ENCODE data around the gene WRNIP1.
A peak's percentile ranks its signal among the peaks of the same experiment; 100 is the strongest.

The WRNIP1 gene

DNA sequence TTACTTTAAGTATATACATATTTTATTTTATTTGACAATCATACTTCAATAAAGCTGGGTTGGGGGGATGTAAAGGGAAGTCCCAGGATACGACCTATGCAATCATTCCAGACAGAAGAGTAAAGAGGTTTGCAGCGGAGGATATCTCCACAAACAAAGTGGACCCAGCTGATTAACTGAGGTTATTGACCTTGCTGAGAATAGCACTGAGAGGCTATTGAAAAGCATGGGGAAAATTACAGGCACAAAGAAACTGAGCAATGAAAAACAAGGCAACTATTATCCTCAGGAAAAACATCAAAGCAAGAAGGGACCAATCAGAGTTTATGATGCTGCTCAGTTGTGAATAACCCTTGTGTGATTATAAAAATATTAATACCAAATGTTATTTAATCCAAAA is 43.8 kb downstream of the WRNIP1 start:
- no peak overlapping the region for H3K27ac ChIP-seq
- no peaks in the 10 kb centered on the region for H3K9me3 ChIP-seq
- TF ChIP-seq, protein P1, sequence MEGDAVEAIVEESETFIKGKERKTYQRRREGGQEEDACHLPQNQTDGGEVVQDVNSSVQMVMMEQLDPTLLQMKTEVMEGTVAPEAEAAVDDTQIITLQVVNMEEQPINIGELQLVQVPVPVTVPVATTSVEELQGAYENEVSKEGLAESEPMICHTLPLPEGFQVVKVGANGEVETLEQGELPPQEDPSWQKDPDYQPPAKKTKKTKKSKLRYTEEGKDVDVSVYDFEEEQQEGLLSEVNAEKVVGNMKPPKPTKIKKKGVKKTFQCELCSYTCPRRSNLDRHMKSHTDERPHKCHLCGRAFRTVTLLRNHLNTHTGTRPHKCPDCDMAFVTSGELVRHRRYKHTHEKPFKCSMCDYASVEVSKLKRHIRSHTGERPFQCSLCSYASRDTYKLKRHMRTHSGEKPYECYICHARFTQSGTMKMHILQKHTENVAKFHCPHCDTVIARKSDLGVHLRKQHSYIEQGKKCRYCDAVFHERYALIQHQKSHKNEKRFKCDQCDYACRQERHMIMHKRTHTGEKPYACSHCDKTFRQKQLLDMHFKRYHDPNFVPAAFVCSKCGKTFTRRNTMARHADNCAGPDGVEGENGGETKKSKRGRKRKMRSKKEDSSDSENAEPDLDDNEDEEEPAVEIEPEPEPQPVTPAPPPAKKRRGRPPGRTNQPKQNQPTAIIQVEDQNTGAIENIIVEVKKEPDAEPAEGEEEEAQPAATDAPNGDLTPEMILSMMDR (IDR thresholded peaks at IDR 0.05): no peak
- H3K27me3 ChIP-seq: no peaks in the 10 kb centered on the region
- peaks cover 52 to 63% of the 10 kb centered on the region in 2 experiments for H3K4me1 ChIP-seq (ENCODE audit: control insufficient read depth in 1 of 2, insufficient read depth in 1 of 2, low read depth in 1 of 2, low read length in 1 of 2)
- no peak overlapping the region for H3K4me3 ChIP-seq (ENCODE audit: low read depth in 1 of 2, low read length in 1 of 2)
- no peaks in the 10 kb centered on the region for H3K36me3 ChIP-seq

DNA sequence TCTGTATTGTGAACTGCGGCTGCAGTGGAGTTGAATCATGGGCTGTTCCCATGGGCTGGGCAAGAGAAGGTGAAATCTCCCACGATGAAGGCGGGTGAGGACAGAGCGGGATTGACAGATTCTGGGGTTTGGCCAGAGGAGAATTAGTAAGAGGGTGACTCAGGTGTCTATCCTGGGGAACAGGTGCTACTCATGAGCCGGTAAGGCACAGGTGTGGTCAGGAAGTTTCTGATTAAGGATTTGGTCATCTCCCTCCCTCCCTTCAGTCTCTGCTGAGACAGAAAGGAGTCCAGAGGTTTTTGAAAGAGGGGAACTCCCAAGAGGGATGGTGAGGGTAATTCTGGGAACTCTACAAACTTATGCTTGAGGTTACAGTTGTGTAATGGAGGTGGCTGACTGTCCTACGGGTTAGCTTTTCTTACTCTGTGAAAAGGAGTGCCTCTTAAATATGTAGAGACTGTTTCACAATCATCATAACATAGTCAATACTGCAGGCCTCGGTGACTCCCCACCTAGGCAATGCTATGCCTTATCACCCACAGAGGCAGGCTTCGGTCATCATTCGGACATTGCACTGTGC is 45.0 kb downstream of the WRNIP1 start:
- H3K4me1 ChIP-seq (ENCODE audit: control insufficient read depth in 1 of 2, insufficient read depth in 1 of 2, low read depth in 1 of 2, low read length in 1 of 2): peaks cover 41 to 51% of the 10 kb centered on the region in 2 experiments

DNA sequence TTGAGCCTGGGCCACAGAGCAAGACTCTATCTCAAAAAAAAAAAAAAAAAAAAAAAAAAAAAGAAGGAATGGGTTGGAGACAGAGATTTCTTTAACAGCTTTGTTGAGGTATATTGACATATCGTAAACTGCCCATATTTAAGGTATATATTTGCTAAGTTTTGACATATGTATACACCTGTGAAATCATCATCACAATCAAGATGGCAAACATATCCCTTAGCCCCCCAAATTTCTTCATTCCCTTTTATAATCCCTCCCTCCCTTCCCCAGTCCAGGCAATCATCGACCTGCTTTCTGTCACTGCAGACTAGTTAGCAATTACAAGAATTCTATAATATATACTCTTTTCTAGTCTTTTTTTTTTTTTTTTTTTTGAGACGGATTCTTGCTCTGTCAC is 47.5 kb downstream of the WRNIP1 start:
- Histone ChIP-seq H3K27ac (no peak overlapping the region), H3K4me1 (ENCODE audit: control insufficient read depth in 1 of 2, insufficient read depth in 1 of 2, low read depth in 1 of 2, low read length in 1 of 2) (peaks cover 19 to 28% of the 10 kb centered on the region in 2 experiments), H3K9me3 (no peaks in the 10 kb centered on the region), H3K36me3 (no peaks in the 10 kb centered on the region), H3K27me3 (no peaks in the 10 kb centered on the region), H3K4me3 (ENCODE audit: low read depth in 1 of 2, low read length in 1 of 2) (no peak overlapping the region)
- TF ChIP-seq, protein P1 (IDR thresholded peaks at IDR 0.05): no peak

More for the DNA sequence above, 45.0 kb downstream of the WRNIP1 start:
- TF ChIP-seq, protein P1 (IDR thresholded peaks at IDR 0.05): no peak
- H3K9me3 ChIP-seq: no peaks in the 10 kb centered on the region
- no peaks in the 10 kb centered on the region for H3K36me3 ChIP-seq
- H3K27ac ChIP-seq: peak overlapping the region; percentile 43
- H3K4me3 ChIP-seq (ENCODE audit: low read depth in 1 of 2, low read length in 1 of 2): no peak overlapping the region
- H3K27me3 ChIP-seq: no peaks in the 10 kb centered on the region

GRCh38 chr6:2816158-2816557 is 51.0 kb downstream of the WRNIP1 start:
- H3K27ac ChIP-seq: no peak overlapping the region
- TF ChIP-seq, protein P1 (IDR thresholded peaks at IDR 0.05): no peak
- H3K36me3 ChIP-seq: no peaks in the 10 kb centered on the region
- no peak overlapping the region for H3K4me3 ChIP-seq (ENCODE audit: low read depth in 1 of 2, low read length in 1 of 2)
- no peaks in the 10 kb centered on the region for H3K9me3 ChIP-seq
- H3K4me1 ChIP-seq (ENCODE audit: control insufficient read depth in 1 of 2, insufficient read depth in 1 of 2, low read depth in 1 of 2, low read length in 1 of 2): peaks cover 37 to 44% of the 10 kb centered on the region in 2 experiments
- H3K27me3 ChIP-seq: no peaks in the 10 kb centered on the region

GRCh38 chr6:2817903-2818443 is 52.8 kb downstream of the WRNIP1 start:
- Histone ChIP-seq H3K9me3 (no peaks in the 10 kb centered on the region), H3K27me3 (no peaks in the 10 kb centered on the region), H3K4me1 (ENCODE audit: control insufficient read depth in 1 of 2, insufficient read depth in 1 of 2, low read depth in 1 of 2, low read length in 1 of 2) (peaks cover 41 to 48% of the 10 kb centered on the region in 2 experiments), H3K36me3 (no peaks in the 10 kb centered on the region), H3K4me3 (ENCODE audit: low read depth in 1 of 2, low read length in 1 of 2) (no peak overlapping the region), H3K27ac (no peak overlapping the region)
- TF ChIP-seq, protein P1 (IDR thresholded peaks at IDR 0.05): no peak
